GM19395 (cell line): ENCODE measurements around the gene ABCC6.
"Not testable (repeated sequence)": the region's sequence is repeated elsewhere in the genome, so short reads cannot be mapped to it uniquely, and the experiment has no call there.

Experiments
- ATAC-seq: cut with Tn5 transposase; IDR thresholded peaks from one replicate; pipeline ENCODE4 v1.9.1; 2021; ENCODE audit warnings: mild to moderate bottlenecking, moderate library complexity; ENCODE audit not compliant: unreplicated experiment

Gene ABCC6

GRCh38 chr16:16232692-16233061 is 9.4 kb upstream of the ABCC6 start:
- peak; percentile 50 for ATAC-seq

DNA sequence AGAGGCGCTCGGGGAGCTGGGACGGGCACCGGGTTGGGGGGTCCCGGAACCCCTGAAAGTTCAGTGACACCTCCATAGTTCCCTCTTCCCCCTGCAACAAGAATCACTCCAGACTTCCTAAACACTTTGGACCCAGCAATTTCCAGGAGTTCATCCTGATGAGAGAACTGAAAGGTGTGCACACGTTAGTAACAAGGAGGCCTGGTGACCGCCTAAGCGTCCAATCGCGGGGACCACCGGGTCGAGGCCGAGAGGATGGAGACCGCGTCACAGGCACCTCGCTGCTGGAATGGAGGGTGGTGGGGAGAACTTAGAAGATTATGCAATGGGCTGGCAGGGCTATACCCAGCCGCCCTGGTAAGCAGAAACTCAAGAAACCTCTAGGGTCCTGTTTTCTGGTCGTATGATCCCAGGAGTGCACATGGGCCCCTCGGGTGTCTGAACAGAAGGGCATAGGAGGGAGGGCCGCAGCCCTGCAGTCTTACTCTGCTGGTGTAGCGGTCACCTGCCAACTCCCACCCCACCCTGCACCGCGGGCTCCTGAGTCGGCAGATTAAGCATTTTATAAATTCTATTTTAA is 458 bp upstream of the ABCC6 start:
- ATAC-seq: not testable (repeated sequence)

GRCh38 chr16:16221382-16221781 is 1.9 kb downstream of the ABCC6 start:
- ATAC-seq: not testable (repeated sequence)

DNA sequence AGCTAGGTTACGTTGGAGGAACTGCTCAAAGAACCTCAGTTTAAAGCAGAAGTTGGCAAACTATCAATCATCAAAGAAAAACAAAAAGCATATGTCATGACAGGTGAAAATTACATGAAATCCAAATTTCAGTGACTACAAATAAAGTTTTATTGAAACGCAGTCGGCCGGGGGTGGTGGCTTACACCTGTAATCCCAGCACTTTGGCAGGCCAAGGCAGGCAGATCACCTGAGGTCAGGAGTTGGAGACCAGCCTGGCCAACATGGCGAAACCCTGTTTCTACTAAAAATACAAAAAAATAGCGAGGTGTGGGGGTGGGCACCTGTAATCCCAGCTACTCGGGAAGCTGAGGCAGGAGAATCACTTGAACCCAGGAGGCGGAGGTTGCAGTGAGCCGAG is 2.8 kb downstream of the ABCC6 start:
- ATAC-seq: not testable (repeated sequence)

DNA sequence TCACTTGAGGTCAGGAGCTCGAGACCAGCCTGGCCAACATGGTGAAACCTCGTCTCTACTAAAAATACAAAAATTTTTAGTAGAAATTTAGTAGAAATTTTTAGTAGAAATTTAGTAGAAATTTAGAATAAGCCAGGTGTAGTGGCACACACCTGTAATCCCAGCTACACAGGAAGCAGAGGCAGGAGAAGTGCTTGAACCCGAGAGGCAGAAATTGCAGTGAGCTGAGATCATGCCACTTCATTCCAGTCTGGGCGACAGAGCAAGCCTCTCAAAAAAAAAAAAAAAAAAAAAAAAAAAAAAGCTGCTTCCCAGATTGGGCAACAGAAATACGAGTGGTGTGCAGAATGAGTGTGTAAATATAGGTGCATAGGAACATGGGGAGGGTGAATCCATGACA is 4.5 kb downstream of the ABCC6 start:
- not testable (repeated sequence) for ATAC-seq

DNA sequence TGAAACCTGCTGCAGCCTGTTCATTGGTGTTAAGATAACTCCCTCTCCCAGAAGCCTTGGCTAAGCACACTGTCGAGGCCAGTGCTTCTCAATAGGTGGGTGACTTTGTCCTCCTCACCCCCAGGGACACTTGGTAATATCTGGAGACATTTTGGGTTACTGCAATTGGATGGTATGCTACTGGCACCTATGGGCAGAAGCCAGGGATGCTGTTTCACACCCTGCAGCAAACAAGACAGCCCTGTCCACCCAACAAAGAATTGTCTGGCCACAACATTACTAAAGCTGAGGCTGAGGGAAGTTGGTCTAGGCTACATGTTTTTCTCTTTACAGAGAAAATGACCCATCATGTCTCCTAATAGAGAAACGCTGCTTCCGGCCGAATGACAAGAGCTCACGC is 4.9 kb downstream of the ABCC6 start:
- not testable (repeated sequence) for ATAC-seq

DNA sequence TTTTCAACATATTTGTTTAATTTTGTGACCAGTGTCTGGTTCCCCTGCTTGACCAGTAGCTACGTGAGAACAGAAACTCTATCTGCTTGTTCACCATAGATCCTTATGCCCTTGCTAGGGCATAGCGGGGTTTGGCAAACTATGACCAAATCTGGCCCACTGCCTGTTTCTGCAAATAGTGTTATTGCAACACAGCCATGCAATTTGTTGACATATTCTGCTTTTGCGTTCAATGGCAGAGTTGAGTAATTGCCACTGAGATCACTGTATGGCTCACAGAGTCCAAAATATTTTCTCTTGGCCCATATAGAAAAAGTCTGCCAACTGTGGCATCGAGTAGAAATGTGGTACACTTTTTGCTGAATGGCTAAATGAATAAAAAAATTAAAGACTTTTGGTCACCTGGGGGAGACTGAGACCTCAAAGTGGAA is 9.4 kb downstream of the ABCC6 start:
- not testable (repeated sequence) for ATAC-seq

DNA sequence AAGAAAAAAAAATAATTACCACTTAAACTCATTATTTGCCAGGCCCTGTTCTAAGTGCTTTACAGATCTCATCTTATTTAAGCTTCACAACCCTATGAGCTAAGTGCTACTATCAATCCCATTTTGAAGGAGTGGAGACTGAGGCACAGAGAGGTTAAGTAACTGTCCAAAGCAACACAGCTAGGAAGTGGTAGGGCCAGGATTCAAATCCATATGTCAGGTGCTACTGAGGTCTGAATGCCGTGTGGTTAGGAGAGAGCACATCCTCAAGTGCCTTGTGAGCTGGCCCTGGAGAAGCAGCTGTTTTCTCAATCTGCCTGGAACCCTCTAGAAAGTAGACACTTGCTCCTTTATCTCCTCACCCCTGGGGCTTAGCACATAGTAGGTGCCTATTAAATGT is 11.9 kb downstream of the ABCC6 start:
- not testable (repeated sequence) for ATAC-seq

GRCh38 chr16:16208461-16208860 is 14.8 kb downstream of the ABCC6 start:
- not testable (repeated sequence) for ATAC-seq

- not testable (repeated sequence) for ATAC-seq
These were observed 15.4 kb downstream of the ABCC6 start for GRCh38 chr16:16207787-16208334.

DNA sequence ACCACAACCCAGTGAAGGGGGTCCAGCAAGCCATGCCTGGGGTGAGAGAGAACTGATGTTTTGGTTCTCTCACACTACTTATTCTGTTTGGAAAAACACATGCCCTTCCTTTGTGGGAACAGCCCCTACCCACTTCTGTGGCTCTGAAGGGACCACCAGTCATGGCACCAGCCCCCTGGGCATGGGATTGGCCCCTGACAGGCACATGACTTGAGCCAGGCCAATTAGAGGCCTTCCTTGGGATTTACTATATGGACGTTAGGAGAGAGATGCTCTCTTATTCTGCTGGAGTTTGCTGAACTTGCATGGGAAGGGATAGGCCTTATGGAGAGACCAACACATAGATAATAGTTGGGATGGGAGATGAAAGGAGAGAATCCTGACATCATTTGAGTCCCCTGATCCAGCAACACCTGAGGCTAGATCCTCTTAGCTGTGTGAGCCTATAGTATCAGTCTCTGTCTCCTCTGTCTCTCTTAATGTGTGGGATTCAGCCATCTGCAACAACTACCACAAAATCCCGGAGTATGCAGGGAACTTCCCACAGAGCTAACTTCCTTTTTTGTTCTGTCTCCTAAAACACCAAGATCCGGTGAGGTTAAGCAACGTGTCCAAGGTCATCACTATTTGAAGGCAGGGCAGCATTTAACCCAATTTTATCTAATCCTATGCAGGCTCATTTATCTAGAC is 16.1 kb downstream of the ABCC6 start:
- ATAC-seq: not testable (repeated sequence)

DNA sequence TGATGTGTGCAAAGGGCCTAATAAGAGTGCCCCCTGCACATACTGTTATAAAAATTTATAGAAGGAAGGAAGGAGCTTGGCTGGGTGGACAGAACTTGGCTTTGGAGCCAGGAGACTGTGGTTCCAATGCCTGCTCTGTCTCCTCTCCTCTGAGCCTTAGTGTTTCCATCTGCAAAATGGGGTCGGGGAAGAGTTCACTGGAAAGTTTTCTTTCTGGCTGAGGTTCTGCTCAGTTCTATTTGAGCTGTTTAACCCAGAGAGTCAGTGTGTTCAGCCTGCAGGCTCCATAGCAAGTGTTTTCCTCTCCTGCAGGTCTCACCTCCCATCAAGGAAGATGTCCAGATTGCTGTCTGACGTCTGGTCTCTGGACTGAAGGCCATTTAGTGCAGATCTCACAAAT is 17.4 kb downstream of the ABCC6 start:
- ATAC-seq: not testable (repeated sequence)

DNA sequence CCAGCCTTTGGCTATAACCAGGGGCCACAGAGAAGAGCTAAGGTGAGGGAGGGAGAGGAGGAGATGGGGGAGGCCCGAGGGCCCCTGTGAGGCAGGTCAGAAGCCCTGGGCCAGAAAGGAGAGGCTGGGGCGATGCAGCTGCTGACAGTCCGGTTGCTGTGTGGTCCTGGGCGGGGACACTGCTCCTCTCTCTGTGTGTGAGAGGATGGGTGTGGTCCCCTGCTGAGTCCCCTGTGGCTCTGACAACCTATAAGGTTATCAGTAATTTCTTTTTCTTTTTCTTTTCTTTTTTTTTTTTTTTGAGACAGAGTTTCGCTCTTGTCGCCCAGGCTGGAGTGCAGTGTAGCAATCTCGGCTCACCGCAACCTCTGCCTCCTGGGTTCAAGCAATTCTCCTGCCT is 18.7 kb downstream of the ABCC6 start:
- not testable (repeated sequence) for ATAC-seq

DNA sequence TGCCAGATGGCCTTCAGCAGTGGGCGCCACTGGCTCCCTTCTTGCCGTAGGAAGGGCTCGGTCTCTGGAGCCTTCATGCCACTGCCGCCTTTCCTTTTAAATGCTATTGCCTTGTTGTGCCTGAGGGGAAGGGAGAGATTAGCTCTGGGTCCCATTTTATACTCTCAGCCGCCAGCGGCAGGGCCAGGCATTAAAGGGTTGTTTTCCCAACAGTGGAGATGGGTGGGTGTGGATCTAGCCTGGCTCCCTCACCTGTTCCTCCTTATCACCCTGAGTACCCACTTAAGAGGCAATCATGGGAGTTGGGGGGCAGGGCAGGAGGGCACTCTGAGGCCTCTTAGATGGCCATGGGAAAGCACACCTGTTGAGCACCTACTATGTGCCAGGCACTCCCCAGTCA is 19.8 kb downstream of the ABCC6 start:
- ATAC-seq: not testable (repeated sequence)

- not testable (repeated sequence) for ATAC-seq
These were observed 20.7 kb downstream of the ABCC6 start for GRCh38 chr16:16202400-16203143.

GRCh38 chr16:16201880-16202279 is 21.4 kb downstream of the ABCC6 start:
- not testable (repeated sequence) for ATAC-seq

DNA sequence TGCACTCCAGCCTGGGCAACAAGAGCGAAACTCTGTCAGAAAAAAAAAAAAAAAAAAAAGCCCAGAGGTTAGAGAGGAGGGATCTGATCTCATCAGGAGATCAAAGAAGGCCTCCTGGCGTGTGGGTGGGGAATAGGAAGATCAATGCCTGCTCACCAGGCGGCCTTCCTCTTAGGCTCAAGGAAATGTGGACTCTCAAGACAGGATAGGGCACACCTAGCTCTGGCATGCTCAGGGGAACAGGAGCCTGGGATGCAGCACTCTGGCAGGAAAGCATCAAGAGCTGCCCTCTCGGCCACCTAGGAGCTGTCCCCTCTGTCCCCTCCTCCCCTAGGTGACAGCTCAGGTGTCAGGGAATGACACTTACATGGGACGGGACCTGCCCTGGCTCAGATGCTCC is 22.9 kb downstream of the ABCC6 start:
- ATAC-seq: not testable (repeated sequence)

DNA sequence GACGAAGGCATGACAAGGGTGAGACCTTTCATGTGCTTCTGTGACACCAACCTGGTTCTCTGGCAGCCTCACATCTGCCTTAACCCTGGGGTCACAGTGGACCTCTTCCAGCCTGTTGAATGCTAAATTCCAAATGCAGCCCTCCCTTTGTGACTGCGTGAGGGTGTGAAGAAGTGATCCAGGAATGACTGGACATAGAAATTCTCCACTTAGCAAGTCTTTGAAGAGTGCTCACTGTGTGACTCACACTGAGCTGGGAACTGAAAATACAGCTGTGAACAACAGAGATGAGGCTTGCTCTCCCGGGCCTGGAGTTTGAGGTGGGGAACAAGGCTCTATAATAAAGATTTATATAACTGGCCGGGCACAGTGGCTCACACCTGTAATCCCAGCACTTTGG is 23.9 kb downstream of the ABCC6 start:
- not testable (repeated sequence) for ATAC-seq

DNA sequence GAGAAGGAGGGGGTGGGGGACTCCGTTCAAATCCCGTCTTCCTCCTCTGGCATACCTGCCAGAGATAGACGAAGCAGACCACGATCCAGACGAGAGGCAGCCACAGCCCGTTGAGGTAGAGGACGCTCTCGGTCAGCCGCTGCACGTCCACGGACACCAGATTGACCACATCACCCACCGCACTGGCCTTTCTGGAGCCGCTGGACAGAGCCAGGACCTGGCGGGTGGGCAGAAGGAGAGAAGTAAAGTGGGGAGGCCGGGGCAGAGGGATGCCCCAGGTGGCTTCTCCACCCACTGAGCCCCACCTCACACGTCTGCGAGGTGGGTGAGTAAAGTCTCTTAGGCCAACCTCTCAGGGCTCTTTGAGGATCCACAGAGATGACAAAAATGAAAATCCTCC is 25.3 kb downstream of the ABCC6 start:
- no peak for ATAC-seq

- ATAC-seq: no peak
These were observed 26.0 kb downstream of the ABCC6 start for GRCh38 chr16:16197331-16197730.

GRCh38 chr16:16196099-16196498 is 27.2 kb downstream of the ABCC6 start:
- no peak for ATAC-seq
